Mesenchymal stem cell (in vitro differentiated cells and primary cell): Measurements from ENCODE around the gene HID1.
"Not testable (repeated sequence)": the region's sequence is repeated elsewhere in the genome, so short reads cannot be mapped to it uniquely, and the experiment has no call there.

Experiments used
- DNase-seq: peaks from one replicate; pipeline ENCODE4 v3.0.0-alpha.2; 2013
- H2AFZ ChIP-seq: one replicate; pipeline ENCODE4 v1.6.1; 2013; ENCODE audit warnings: low read depth, mild to moderate bottlenecking, control low read depth, inconsistent platforms, low read length, moderate library complexity
- H2AK5ac ChIP-seq: 2 replicates; pipeline ENCODE4 v1.6.1; 2013; ENCODE audit warnings: low read length, moderate library complexity, mild to moderate bottlenecking, inconsistent platforms; ENCODE audit not compliant: severe bottlenecking
- H2BK120ac ChIP-seq: one replicate; pipeline ENCODE4 v1.6.1; 2013; ENCODE audit warnings: low read depth, mild to moderate bottlenecking, inconsistent platforms, low read length, moderate library complexity
- H2BK12ac ChIP-seq, 2 experiments: one replicate each; pipeline ENCODE4 v1.6.1; 2013; ENCODE audit warnings: inconsistent platforms in 2 of 2, low read length in 2 of 2, mild to moderate bottlenecking in 2 of 2, moderate library complexity in 2 of 2, control low read depth in 1 of 2
- H2BK15ac ChIP-seq: one replicate; pipeline ENCODE4 v1.6.1; 2013; ENCODE audit warnings: mild to moderate bottlenecking, low read depth, inconsistent platforms; ENCODE audit not compliant: poor library complexity, severe bottlenecking
- H2BK5ac ChIP-seq: 2 replicates; pipeline ENCODE4 v1.6.1; 2013; ENCODE audit warnings: low read depth, mild to moderate bottlenecking, low read length, control low read depth, inconsistent platforms; ENCODE audit not compliant: poor library complexity, severe bottlenecking
- H3K14ac ChIP-seq, 2 experiments: one replicate each; pipeline ENCODE4 v1.6.1; 2013; ENCODE audit warnings: inconsistent platforms in 2 of 2, low read length in 2 of 2, control low read depth in 1 of 2, mild to moderate bottlenecking in 1 of 2, moderate library complexity in 1 of 2
- H3K18ac ChIP-seq, 2 experiments: one replicate each; pipeline ENCODE4 v1.6.1; 2013; ENCODE audit warnings: inconsistent platforms in 2 of 2, low read length in 2 of 2, control low read depth in 1 of 2, low read depth in 1 of 2, mild to moderate bottlenecking in 1 of 2
- H3K23ac ChIP-seq, 2 experiments: one replicate each; pipeline ENCODE4 v1.6.1; 2013; ENCODE audit warnings: inconsistent platforms in 2 of 2, low read length in 2 of 2, mild to moderate bottlenecking in 2 of 2, moderate library complexity in 2 of 2, control low read depth in 1 of 2
- H3K27ac ChIP-seq: 2 replicates; pipeline ENCODE4 v1.5.1; 2013; ENCODE audit warnings: mild to moderate bottlenecking, moderate library complexity, low read length, control low read depth, inconsistent platforms; ENCODE audit not compliant: poor library complexity, severe bottlenecking
- H3K27me3 ChIP-seq, 2 experiments: 2 replicates each; pipeline versions ENCODE4 v1.6.1 to v1.7.0; 2013; ENCODE audit warnings: low read length in 2 of 2, mild to moderate bottlenecking in 2 of 2, moderate library complexity in 2 of 2, control low read depth in 1 of 2, inconsistent platforms in 1 of 2; ENCODE audit not compliant: control insufficient read depth in 1 of 2, insufficient read depth in 1 of 2
- H3K36me3 ChIP-seq, 2 experiments: 2 replicates each; pipeline versions ENCODE4 v1.6.1 to v1.7.0; 2013; ENCODE audit warnings: low read length in 2 of 2, control low read depth in 1 of 2, inconsistent platforms in 1 of 2, low read depth in 1 of 2, mild to moderate bottlenecking in 1 of 2; ENCODE audit not compliant: insufficient read depth in 2 of 2, control insufficient read depth in 1 of 2
- H3K4ac ChIP-seq, 2 experiments: one replicate each; pipeline ENCODE4 v1.6.1; 2013; ENCODE audit warnings: inconsistent platforms in 2 of 2, low read length in 2 of 2, mild to moderate bottlenecking in 2 of 2, moderate library complexity in 2 of 2, control low read depth in 1 of 2, low read depth in 1 of 2
- H3K4me1 ChIP-seq: 2 replicates; pipeline ENCODE4 v1.6.1; 2013; ENCODE audit warnings: low read depth, low read length, control low read depth; ENCODE audit not compliant: control insufficient read depth, insufficient read depth
- H3K4me2 ChIP-seq: 2 replicates; pipeline ENCODE4 v1.6.1; 2013; ENCODE audit warnings: low read length, mild to moderate bottlenecking, inconsistent platforms; ENCODE audit not compliant: poor library complexity, severe bottlenecking
- H3K4me3 ChIP-seq, 2 experiments: 2 replicates each; pipeline versions ENCODE4 v1.5.1 to v1.7.0; 2013; ENCODE audit warnings: low read length in 2 of 2, mild to moderate bottlenecking in 2 of 2, control low read depth in 1 of 2, low read depth in 1 of 2; ENCODE audit not compliant: insufficient read depth in 1 of 2
- H3K79me1 ChIP-seq: replicated peaks from 2 replicates; pipeline ENCODE4 v1.6.1; 2013; ENCODE audit warnings: mild to moderate bottlenecking, control low read depth, low read length, inconsistent platforms; ENCODE audit not compliant: poor library complexity, severe bottlenecking
- H3K9ac ChIP-seq: 2 replicates; pipeline ENCODE4 v1.7.0; 2013; ENCODE audit warnings: mild to moderate bottlenecking, low read length, moderate library complexity
- H3K9me3 ChIP-seq: 2 replicates; pipeline ENCODE4 v1.7.0; 2013; ENCODE audit warnings: mild to moderate bottlenecking, low read length; ENCODE audit not compliant: control insufficient read depth
- H4K8ac ChIP-seq: one replicate; pipeline ENCODE4 v1.6.1; 2013; ENCODE audit warnings: inconsistent platforms, mild to moderate bottlenecking, low read length, moderate library complexity
- H4K91ac ChIP-seq: one replicate; pipeline ENCODE4 v1.6.1; 2013; ENCODE audit warnings: mild to moderate bottlenecking, low read length, inconsistent platforms
- WGBS: methylation state at CpG from one replicate; pipeline ENCODE4 v1.1.7; 2013; ENCODE audit warnings: mixed read lengths; 5-methylcytosine and 5-hydroxymethylcytosine counted together

Gene HID1

DNA sequence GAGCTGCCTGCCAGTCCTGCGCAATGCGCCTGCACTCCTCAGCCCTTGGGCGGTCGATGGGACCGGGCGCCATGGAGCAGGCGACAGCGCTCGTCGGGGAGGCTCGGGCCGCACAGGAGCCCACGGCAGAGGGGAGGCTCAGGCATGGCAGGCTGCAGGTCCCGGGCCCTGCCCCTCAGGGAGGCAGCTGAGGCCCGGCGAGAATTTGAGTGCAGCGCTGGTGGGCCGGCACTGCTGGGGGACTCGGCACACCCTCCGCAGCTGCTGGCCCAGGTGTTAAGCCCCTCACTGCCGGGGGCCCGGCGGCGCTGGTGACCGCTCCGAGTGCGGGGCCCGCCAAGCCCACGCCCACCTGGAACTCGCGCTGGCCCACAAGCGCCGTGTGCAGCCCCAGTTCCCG, 65.5 kb downstream of the HID1 start:
- Histone ChIP-seq H3K18ac (no peak overlapping the region), H3K4me2 (no peak overlapping the region), H2AFZ (no peak overlapping the region), H3K27ac (no peak overlapping the region), H2BK12ac (no peak overlapping the region), H3K4ac (no peak overlapping the region), H3K9ac (no peak overlapping the region), H3K4me1 (no peaks in the 10 kb centered on the region), H3K27me3 (peaks cover 23 to 41% of the 10 kb centered on the region in 2 experiments), H3K4me3 (no peak overlapping the region), H3K36me3 (no peaks in the 10 kb centered on the region), H3K14ac (no peak overlapping the region), H2BK5ac (no peak overlapping the region), H2BK15ac (no peak overlapping the region), H2AK5ac (no peak overlapping the region), H3K23ac (no peak overlapping the region), H4K8ac (no peak overlapping the region), H3K79me1 (no peaks in the 10 kb centered on the region), H4K91ac (no peak overlapping the region), H2BK120ac (no peak overlapping the region), H3K9me3 (no peaks in the 10 kb centered on the region)
- WGBS = 92% methylated on average over 31 of the region's 34 CpGs
- DNase-seq = no peak

DNA sequence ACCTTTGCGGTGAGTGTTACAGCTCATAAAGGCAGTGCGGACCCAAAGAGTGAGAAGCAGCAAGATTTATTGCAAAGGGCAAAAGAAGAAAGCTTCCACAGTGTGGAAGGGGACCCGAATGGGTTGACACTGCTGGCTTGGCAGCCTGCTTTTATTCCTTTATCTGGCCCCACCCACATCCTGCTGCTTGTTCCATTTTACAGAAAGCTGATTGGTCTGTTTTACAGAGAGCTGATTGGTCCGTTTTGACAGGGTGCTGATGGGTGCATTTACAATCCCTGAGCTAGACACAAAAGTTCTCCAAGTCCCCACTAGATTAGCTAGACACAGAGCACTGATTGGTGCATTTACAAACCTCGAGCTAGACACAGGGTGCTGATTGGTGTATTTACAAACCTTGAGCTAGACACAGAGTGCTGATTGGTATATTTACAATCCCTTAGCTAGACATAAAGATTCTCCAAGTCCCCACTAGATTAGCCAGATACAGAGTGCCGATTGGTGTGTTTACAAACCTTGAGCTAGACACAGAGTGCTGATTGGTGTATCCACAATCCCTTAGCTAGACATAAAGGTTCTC, 66.3 kb downstream of the HID1 start:
- not testable (repeated sequence) for H3K9ac ChIP-seq, H3K4me1 ChIP-seq, H2AFZ ChIP-seq, H3K4me3 ChIP-seq, H2BK5ac ChIP-seq, H4K91ac ChIP-seq, H3K18ac ChIP-seq, H3K14ac ChIP-seq, H4K8ac ChIP-seq, H3K9me3 ChIP-seq, H2BK120ac ChIP-seq, H3K79me1 ChIP-seq, H3K4me2 ChIP-seq, H3K27ac ChIP-seq, H3K4ac ChIP-seq, H3K23ac ChIP-seq, H2BK15ac ChIP-seq, DNase-seq, H3K36me3 ChIP-seq, H2BK12ac ChIP-seq, H2AK5ac ChIP-seq
- 67% methylated on average over 5 of the region's 6 CpGs for WGBS
- H3K27me3 ChIP-seq = peaks cover 24 to 48% of the 10 kb centered on the region in 2 experiments

DNA sequence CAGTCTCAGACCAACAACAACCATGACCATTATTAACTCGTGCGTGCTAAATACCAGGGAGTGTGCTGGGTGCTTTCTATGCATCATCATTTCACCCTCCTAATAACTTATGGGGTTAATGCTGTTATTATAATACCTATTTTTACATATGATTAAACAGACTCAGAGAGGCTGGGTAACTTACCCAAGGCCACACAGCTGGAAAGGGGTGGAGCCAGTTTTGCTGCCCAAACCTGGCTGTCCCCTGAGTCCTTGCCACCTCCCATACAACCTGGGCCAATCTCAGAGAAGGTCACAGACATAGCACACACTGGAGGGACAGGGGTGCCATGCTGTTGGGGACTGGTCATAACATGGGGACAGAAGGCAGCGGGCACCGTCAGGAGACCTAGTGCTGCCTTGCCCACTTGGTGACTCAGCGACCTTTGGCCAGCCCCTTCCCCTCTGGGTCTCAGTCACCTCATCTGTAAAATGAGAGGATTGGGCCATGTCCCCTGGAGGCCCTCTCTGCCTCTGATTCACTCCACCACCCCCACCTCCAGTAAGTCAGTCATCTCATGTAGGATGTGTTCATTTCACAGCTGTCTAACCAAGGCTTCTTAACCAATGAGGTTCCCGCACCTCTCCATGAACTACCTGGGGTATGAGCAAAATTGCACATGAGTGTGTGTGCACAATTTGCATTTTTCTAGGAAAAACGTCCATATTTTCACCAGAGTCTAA, 67.7 kb downstream of the HID1 start:
- Histone ChIP-seq H2BK15ac (no peak overlapping the region), H4K8ac (no peak overlapping the region), H2AFZ (no peak overlapping the region), H2BK5ac (no peak overlapping the region), H3K23ac (no peak overlapping the region), H3K18ac (no peak overlapping the region), H2BK120ac (no peak overlapping the region), H3K4me1 (no peaks in the 10 kb centered on the region), H3K4me2 (no peak overlapping the region), H3K4ac (no peak overlapping the region), H3K27me3 (peaks cover 34 to 60% of the 10 kb centered on the region in 2 experiments), H3K27ac (no peak overlapping the region), H3K79me1 (no peaks in the 10 kb centered on the region), H3K4me3 (no peak overlapping the region), H3K14ac (peak overlapping the region in 1 of 2 experiments; percentile 64), H2AK5ac (no peak overlapping the region), H2BK12ac (no peak overlapping the region), H3K9me3 (no peaks in the 10 kb centered on the region), H3K9ac (no peak overlapping the region), H4K91ac (no peak overlapping the region), H3K36me3 (no peaks in the 10 kb centered on the region)
- no peak for DNase-seq
- WGBS = 69% methylated on average over 5 of the region's 7 CpGs

DNA sequence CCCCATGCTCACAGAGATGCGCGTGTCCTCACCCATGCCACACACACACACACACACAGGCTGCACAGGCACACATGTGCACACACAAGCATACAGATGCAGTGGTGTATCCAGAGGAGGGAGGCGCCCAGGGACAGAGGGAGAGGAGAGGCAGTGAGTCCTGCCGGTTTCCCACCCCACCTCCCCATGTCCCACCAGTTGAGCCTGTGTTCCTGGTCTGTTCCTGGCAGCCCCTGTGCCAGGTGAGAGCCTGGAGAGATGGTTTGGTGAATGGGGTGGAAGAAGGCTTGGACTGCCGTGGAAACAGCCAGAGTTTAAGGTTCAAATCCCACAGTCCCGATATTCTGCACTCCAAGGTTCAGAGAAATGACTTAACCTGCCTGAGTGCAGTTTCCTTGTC, 68.9 kb downstream of the HID1 start:
- no peak overlapping the region for H3K4me3 ChIP-seq
- DNase-seq = no peak
- peaks cover 25 to 58% of the 10 kb centered on the region in 2 experiments for H3K27me3 ChIP-seq
- H3K36me3 ChIP-seq = no peaks in the 10 kb centered on the region
- H2BK120ac ChIP-seq = no peak overlapping the region
- no peaks in the 10 kb centered on the region for H3K79me1 ChIP-seq
- H3K9me3 ChIP-seq = no peaks in the 10 kb centered on the region
- 69% methylated on average over 4 of the region's 6 CpGs for WGBS
- no peak overlapping the region for H4K8ac ChIP-seq
- H2AFZ ChIP-seq = no peak overlapping the region
- H3K14ac ChIP-seq = no peak overlapping the region
- no peak overlapping the region for H2BK12ac ChIP-seq
- no peak overlapping the region for H2BK15ac ChIP-seq
- H2AK5ac ChIP-seq = no peak overlapping the region
- no peak overlapping the region for H3K18ac ChIP-seq
- H3K23ac ChIP-seq = no peak overlapping the region
- no peak overlapping the region for H2BK5ac ChIP-seq
- H3K9ac ChIP-seq = no peak overlapping the region
- no peak overlapping the region for H4K91ac ChIP-seq
- H3K27ac ChIP-seq = no peak overlapping the region
- no peak overlapping the region for H3K4ac ChIP-seq
- no peaks in the 10 kb centered on the region for H3K4me1 ChIP-seq
- H3K4me2 ChIP-seq = no peak overlapping the region
